Kidney tubule cell (primary cell): ENCODE results near the gene TMIGD1.
"Not testable (repeated sequence)": the region's sequence is repeated elsewhere in the genome, so short reads cannot be mapped to it uniquely, and the experiment has no call there.

Source experiments
- DNase-seq: peaks from one replicate; pipeline ENCODE4 v3.0.0-alpha.2; 2018; ENCODE audit warnings: low spot score

TMIGD1 gene

DNA sequence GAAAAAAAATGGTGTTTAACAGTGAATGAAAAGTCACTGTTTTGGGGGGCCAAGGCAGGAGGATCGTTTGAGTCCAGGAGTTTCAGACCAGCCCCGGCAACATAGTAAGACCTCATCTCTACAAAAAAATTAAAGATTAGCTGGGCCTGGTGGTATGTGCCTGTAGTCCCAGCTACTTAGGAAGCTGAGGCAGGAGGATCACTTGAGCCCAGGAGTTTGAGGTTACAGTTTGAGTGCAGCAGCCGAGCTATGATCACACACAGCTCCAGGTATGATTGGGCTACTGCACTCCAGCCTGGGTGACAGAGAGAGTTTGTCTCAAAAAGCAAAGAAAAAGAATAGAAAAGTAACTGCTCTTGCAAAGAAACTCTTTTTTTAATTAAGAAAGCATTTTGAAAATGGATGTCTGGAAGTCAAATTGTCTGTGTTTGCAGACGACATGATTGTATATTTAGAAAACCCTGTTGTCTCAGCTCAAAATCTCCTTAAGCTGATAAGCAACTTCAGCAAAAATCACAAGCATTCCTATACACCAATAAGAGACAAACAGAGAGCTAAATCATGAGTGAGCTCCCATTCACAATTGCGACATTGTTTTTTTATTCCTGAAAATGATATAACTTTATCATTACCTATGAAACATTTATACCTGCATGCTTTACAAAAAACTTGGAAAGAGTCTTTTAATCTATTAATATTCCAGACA lies 24.4 kb upstream of the TMIGD1 start:
- no peak for DNase-seq

DNA sequence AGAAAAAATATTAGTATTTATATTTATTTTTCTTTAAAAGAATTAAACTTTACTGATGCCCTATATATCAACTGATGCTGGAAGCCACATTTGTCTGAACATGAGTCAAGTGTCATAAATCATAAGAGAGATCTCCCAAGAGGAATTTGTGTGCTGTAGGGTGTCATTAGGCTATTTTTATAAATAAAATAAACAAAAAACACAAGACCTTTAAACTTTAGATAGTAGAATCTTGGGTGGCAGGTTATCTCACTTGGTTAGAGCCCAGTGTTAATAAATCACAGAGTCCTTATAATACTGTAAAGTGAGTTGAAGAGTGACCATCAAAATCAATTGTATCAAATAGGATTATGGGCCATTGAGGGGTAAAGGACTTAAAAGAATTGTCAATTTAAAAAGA lies 23.6 kb upstream of the TMIGD1 start:
- DNase-seq = no peak

- DNase-seq = no peak
Measured at GRCh38 chr17:30354701-30355100, 20.8 kb upstream of the TMIGD1 start.

- DNase-seq = peak; percentile 67
Measured at GRCh38 chr17:30352240-30352814, 18.5 kb upstream of the TMIGD1 start.

GRCh38 chr17:30351735-30352134 lies 17.9 kb upstream of the TMIGD1 start:
- DNase-seq = no peak

- not testable (repeated sequence) for DNase-seq
Measured at GRCh38 chr17:30351263-30351662, 17.4 kb upstream of the TMIGD1 start.

GRCh38 chr17:30349252-30349651 lies 15.4 kb upstream of the TMIGD1 start:
- DNase-seq = no peak

GRCh38 chr17:30347488-30347887 lies 13.6 kb upstream of the TMIGD1 start:
- DNase-seq = no peak

DNA sequence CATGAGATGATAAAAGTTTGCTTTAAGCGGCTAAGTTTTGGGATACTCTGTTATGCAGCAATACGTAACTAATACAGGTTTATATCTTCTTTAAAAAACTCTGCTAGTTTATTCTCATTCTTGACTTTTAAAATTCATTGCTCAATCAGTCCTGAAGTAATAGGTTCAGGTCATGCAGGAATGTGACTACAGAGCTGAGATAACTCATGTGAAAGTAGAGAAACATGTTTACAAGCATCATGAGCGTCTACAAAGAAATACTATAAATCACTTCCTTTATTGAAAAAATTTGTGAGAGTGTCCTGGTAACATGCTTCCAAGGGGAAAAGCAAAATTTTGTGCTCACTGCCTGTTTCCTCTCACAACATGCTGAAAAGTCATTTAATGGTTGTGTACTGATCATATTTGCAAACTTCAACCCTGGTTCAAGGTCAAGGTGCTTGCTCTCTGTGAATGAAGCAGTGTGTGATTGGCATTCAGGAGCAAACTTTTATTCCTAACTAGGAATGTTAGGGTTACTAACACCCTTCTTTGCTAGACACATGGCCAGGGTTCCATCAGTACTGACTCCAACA lies 12.5 kb upstream of the TMIGD1 start:
- DNase-seq = no peak

- DNase-seq = peak; percentile 61
Measured at GRCh38 chr17:30345527-30346075, 11.7 kb upstream of the TMIGD1 start.

DNA sequence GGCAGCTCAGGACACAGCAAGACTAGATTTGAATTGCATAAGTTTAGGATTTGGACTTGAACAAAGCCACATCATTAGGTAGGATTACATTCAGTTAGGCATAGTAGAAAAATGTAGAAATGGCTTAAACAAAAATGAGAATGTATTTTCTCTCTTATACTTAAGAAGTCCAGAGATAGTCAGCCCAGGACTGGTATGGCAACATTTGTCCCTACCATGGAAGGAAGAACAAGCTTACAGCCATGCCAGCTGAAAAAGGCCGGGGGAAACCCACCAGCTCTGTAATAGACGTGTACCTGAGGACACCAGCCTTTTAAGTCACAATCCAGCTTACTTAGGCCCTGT lies 11.2 kb upstream of the TMIGD1 start:
- DNase-seq = no peak

DNA sequence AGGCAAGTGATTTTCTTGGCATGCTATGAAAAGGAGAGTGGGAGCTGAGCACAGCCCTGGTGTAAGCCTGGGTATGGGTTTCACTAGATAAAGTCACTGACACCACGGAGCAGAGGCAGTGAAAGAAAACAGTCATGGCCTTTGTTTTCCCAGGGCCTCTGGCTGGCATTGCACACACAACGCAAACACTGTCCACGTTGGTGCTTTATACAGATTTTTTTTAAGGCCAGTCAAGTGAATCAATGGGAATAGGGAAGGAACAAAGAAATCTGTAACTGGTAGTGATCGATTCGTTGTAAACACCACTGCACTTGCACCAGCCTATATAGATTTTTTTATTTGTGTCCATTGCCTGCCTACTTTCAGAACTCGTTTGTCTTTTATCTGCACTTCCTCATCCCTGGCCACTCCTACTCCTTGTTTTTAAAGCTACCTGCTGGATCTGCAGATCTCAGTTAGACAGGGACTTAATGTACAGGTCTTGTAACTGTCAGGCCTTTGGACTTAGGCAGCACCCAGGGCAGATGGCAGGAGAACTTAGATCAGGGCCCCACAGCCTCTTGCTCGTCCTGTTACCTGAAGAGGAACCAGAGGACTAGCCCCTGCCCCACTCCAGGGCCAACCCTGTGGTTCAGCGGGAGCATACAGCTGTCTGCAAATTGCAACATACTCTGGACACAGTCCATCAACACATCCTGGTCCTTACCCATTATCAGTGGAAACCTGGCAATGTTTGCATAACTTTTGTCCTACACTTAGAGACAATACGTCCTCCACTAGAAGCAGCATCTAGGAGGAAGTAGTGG lies 10.6 kb upstream of the TMIGD1 start:
- peak; percentile 72 for DNase-seq

- no peak for DNase-seq
Measured at GRCh38 chr17:30343796-30344195, 9.9 kb upstream of the TMIGD1 start.

- DNase-seq = not testable (repeated sequence)
Measured at GRCh38 chr17:30343244-30343643, 9.4 kb upstream of the TMIGD1 start.

GRCh38 chr17:30341703-30342249 lies 7.9 kb upstream of the TMIGD1 start:
- DNase-seq = no peak

GRCh38 chr17:30340801-30341356 lies 7.0 kb upstream of the TMIGD1 start:
- DNase-seq = no peak

GRCh38 chr17:30339086-30339485 lies 5.2 kb upstream of the TMIGD1 start:
- no peak for DNase-seq

GRCh38 chr17:30337393-30337999 lies 3.6 kb upstream of the TMIGD1 start:
- DNase-seq = peak; percentile 60

GRCh38 chr17:30336369-30337171 lies 2.7 kb upstream of the TMIGD1 start:
- peak; percentile 85 for DNase-seq

- peak; percentile 20 for DNase-seq
Measured at GRCh38 chr17:30334421-30334820, 564 bp upstream of the TMIGD1 start.
